Left ventricle myocardium superior (tissue), 1 donor: ENCODE data around the gene ATXN1. TPM values are rescaled to one million over a fixed set of nuclear protein-coding genes. Genes with fewer than 3 reads are reported as not detected.

ENCODE experiments used
- ATAC-seq: fragments of 200-7000 bp; cut with Tn5 transposase; one replicate; pipeline ENCODE4 v1.9.1; 2020; ENCODE audit warnings: mild to moderate bottlenecking, moderate library complexity
- DNase-seq: peaks from one replicate; pipeline ENCODE4 v3.0.0-alpha.2; 2020
- intact Hi-C: fragments of 100-400 bp; cut with micrococcal nuclease; formaldehyde crosslinking; loops from one replicate; pipeline ENCODE4 v1.11.0; 2022
- total RNA-seq: library from RNA; stranded (reverse); fragmentation: NEBNext Ultra II Directional; extraction: Animal tissue kit (Norgen Biotek cat#: 25700); gene quantifications from one replicate; pipeline ENCODE4 v1.2.1, GENCODE V29; 2021
- donor health status: DM: no; HTN: yes; CAD: no; lungs with severe emphysema.

Gene ATXN1
- total RNA-seq, 1 donor from 2014 or later: 45.2 TPM

- intact Hi-C loops: loop anchor here (10.0 kb wide), 1 partner anchor 429 kb away; the partner anchor contains the start of gene ATXN1
- ATAC-seq (no peak), DNase-seq (no peak)
These were observed 425.0 kb downstream of the ATXN1 start for GRCh38 chr6:16336056-16336818.

- ATAC-seq (no peak), DNase-seq (no peak)
- intact Hi-C loops: loop anchor here (10.0 kb wide), 1 partner anchor 430 kb away; the partner anchor contains the start of gene ATXN1
These were observed 426.1 kb downstream of the ATXN1 start for GRCh38 chr6:16335176-16335575.

GRCh38 chr6:16334671-16335070 lies 426.6 kb downstream of the ATXN1 start:
- DNase-seq (no peak), ATAC-seq (peak; percentile 46)
- intact Hi-C loops: loop anchor here (10.0 kb wide), 1 partner anchor 430 kb away; the partner anchor contains the start of gene ATXN1

GRCh38 chr6:16333580-16333979 lies 427.7 kb downstream of the ATXN1 start:
- ATAC-seq (no peak), DNase-seq (no peak)
- intact Hi-C loops: loop anchor here (2.0 to 10.0 kb wide), 2 partner anchors 73 to 431 kb away; partner anchors contain the start of gene ATXN1

- ATAC-seq: peak; percentile 82
- intact Hi-C loops: loop anchor here (2.0 to 10.0 kb wide), 2 partner anchors 75 to 433 kb away; partner anchors contain the start of gene ATXN1
These were observed 429.1 kb downstream of the ATXN1 start for GRCh38 chr6:16332175-16332542.

GRCh38 chr6:16331384-16332174 lies 429.7 kb downstream of the ATXN1 start:
- intact Hi-C loops: loop anchor here (2.0 to 10.0 kb wide), 2 partner anchors 75 to 433 kb away; partner anchors contain the start of gene ATXN1
- ATAC-seq (peak; percentile 79), DNase-seq (peak; percentile 73)

More at GRCh38 chr6:16332175-16332542, 429.1 kb downstream of the ATXN1 start:
- DNase-seq: peak; percentile 68

GRCh38 chr6:16329233-16329632 lies 432.0 kb downstream of the ATXN1 start:
- intact Hi-C loops: no loop called here
- ATAC-seq (no peak), DNase-seq (no peak)

GRCh38 chr6:16327777-16328325 lies 433.4 kb downstream of the ATXN1 start:
- intact Hi-C loops: no loop called here
- no peak for ATAC-seq
- DNase-seq: no peak

GRCh38 chr6:16326971-16327776 lies 434.1 kb downstream of the ATXN1 start:
- DNase-seq (no peak), ATAC-seq (no peak)
- intact Hi-C loops: no loop called here

- ATAC-seq: no peak
- intact Hi-C loops: no loop called here
- no peak for DNase-seq
These were observed 434.7 kb downstream of the ATXN1 start for GRCh38 chr6:16326531-16326930.

- ATAC-seq (no peak), DNase-seq (no peak)
- intact Hi-C loops: no loop called here
These were observed 436.5 kb downstream of the ATXN1 start for GRCh38 chr6:16324606-16325225.

- intact Hi-C loops: no loop called here
- ATAC-seq: no peak
- no peak for DNase-seq
These were observed 437.1 kb downstream of the ATXN1 start for GRCh38 chr6:16324184-16324583.

GRCh38 chr6:16322666-16323312 lies 438.5 kb downstream of the ATXN1 start:
- peak; percentile 68 for ATAC-seq
- DNase-seq: peak; percentile 69
- intact Hi-C loops: no loop called here

GRCh38 chr6:16321826-16322225 lies 439.4 kb downstream of the ATXN1 start:
- DNase-seq: no peak

GRCh38 chr6:16321341-16321710 lies 439.9 kb downstream of the ATXN1 start:
- intact Hi-C loops: no loop called here
- ATAC-seq (no peak), DNase-seq (no peak)

More at GRCh38 chr6:16321826-16322225, 439.4 kb downstream of the ATXN1 start:
- intact Hi-C loops: no loop called here
- no peak for ATAC-seq

GRCh38 chr6:16320533-16321340 lies 440.5 kb downstream of the ATXN1 start:
- intact Hi-C loops: no loop called here
- DNase-seq (peak; percentile 40), ATAC-seq (peak; percentile 55)
